Measurements from ENCODE around the gene TBC1D1. TPM values are rescaled to one million over a fixed set of nuclear protein-coding genes. Genes with fewer than 3 reads are reported as not detected.
A peak's percentile ranks its signal among the peaks of the same experiment; 100 is the strongest.

Gene TBC1D1
- total RNA-seq, 1 experiment from 2014 or later: 36.0 TPM

DNA sequence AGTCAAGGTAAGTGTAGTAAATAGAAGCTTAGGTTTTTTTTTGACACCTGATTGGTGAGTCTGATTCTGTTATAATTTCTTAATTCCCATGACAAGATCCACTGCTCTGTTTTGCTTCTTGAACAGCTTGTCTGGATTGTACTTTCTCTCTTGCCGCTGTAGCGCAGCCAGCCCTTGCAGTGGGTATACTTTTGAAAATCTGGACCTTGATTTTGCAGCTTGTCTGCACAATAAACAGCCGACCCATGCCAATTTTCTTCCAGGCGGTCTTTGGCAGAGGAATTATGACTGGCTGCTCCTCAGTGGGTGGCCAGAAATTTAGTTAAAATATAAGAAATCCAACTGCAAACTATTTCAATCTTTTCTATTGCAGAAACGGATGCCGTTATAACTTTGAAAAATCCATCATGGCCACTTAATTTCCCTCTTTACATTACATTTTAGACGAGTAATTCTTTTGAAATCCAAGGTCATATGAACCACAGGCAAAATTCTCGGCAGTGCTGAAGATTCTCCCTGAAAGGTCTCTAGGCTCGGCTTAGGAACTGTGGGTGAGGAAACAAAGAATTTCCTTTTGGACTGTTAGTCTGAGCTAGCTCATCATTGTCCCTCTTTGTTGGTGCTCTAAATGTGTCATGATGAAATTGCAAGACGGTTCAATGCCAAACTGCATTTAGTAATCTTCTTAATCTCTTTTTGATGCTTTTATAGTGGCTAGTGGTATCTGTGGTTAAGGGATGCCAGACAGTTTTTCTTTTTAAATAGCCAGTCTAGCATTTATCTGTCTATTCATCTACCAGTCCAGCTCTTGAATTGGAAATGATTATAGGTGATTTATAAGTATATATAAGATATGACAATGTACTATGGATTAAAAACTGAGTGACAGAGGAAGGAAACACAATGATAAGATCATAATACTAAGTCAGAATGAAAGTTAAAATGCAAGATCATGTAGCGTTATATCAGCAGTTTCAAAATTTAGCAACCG is 37.8 kb downstream of the TBC1D1 start:
- DNase-seq (ENCODE audit: unreplicated experiment): peak; percentile 9
- Mint-ChIP-seq H3K4me1 (ENCODE audit: insufficient read depth, unreplicated experiment) (no peaks in the 10 kb centered on the region), H3K4me3 (ENCODE audit: unreplicated experiment) (no peak overlapping the region), H3K9me3 (ENCODE audit: unreplicated experiment) (no peaks in the 10 kb centered on the region), H3K27me3 (ENCODE audit: insufficient read depth, unreplicated experiment) (no peaks in the 10 kb centered on the region), H3K27ac (ENCODE audit: low read depth, unreplicated experiment) (no peak overlapping the region), H3K36me3 (ENCODE audit: insufficient read depth, unreplicated experiment) (no peaks in the 10 kb centered on the region)
- TF ChIP-seq, protein P1, sequence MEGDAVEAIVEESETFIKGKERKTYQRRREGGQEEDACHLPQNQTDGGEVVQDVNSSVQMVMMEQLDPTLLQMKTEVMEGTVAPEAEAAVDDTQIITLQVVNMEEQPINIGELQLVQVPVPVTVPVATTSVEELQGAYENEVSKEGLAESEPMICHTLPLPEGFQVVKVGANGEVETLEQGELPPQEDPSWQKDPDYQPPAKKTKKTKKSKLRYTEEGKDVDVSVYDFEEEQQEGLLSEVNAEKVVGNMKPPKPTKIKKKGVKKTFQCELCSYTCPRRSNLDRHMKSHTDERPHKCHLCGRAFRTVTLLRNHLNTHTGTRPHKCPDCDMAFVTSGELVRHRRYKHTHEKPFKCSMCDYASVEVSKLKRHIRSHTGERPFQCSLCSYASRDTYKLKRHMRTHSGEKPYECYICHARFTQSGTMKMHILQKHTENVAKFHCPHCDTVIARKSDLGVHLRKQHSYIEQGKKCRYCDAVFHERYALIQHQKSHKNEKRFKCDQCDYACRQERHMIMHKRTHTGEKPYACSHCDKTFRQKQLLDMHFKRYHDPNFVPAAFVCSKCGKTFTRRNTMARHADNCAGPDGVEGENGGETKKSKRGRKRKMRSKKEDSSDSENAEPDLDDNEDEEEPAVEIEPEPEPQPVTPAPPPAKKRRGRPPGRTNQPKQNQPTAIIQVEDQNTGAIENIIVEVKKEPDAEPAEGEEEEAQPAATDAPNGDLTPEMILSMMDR (IDR thresholded peaks at IDR 0.05; ENCODE audit: unreplicated experiment): no peak
- intact Hi-C loops (cut with micrococcal nuclease): no loop called here
- POLR2A ChIA-PET: no interaction called here
- no TSS peak for BruUV-seq (replicated peaks)
- CTCF ChIA-PET: interaction anchor here (1.1 kb wide), 1 partner anchor 103 kb away, joined by 3 read pairs; no protein-coding TSS in a partner anchor

DNA sequence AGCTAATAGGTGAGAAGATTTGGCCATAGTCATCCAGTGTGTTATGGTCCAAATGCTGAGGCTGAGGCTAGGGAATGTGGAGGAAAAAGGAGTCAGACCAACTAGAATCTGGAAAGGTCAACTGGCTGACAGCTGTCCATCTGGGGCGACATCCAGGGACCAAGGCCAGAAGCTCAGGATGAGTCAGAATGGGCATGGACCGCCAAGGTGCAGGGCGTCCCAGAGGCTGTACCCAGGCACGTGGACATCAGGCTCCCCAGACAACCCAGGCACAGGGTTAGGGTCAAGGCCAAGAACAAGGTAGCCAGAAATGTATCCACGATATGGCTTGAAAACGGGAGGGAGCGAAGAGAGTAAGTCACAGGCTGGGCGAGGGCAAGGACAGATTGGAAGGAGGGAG is 43.2 kb downstream of the TBC1D1 start:
- ChIA-PET CTCF (interaction anchor here (0.6 kb wide), 1 partner anchor 110 kb away, joined by 3 read pairs; no protein-coding TSS in a partner anchor), POLR2A (no interaction called here)
- no peaks in the 10 kb centered on the region for H3K9me3 Mint-ChIP-seq (ENCODE audit: unreplicated experiment)
- DNase-seq (ENCODE audit: unreplicated experiment): no peak
- no peaks in the 10 kb centered on the region for H3K36me3 Mint-ChIP-seq (ENCODE audit: insufficient read depth, unreplicated experiment)
- no peaks in the 10 kb centered on the region for H3K27me3 Mint-ChIP-seq (ENCODE audit: insufficient read depth, unreplicated experiment)
- intact Hi-C loops (cut with micrococcal nuclease): no loop called here
- BruUV-seq (replicated peaks): no TSS peak
- no peak overlapping the region for H3K4me3 Mint-ChIP-seq (ENCODE audit: unreplicated experiment)
- H3K4me1 Mint-ChIP-seq (ENCODE audit: insufficient read depth, unreplicated experiment): no peaks in the 10 kb centered on the region
- no peak overlapping the region for H3K27ac Mint-ChIP-seq (ENCODE audit: low read depth, unreplicated experiment)
- TF ChIP-seq, protein P1 (IDR thresholded peaks at IDR 0.05; ENCODE audit: unreplicated experiment): no peak

GRCh38 chr4:37934609-37935008 is 43.7 kb downstream of the TBC1D1 start:
- H3K27me3 Mint-ChIP-seq (ENCODE audit: insufficient read depth, unreplicated experiment): no peaks in the 10 kb centered on the region
- BruUV-seq (replicated peaks): no TSS peak
- no peak overlapping the region for H3K4me3 Mint-ChIP-seq (ENCODE audit: unreplicated experiment)
- ChIA-PET CTCF (no interaction called here), POLR2A (no interaction called here)
- TF ChIP-seq, protein P1 (IDR thresholded peaks at IDR 0.05; ENCODE audit: unreplicated experiment): no peak
- no peak for DNase-seq (ENCODE audit: unreplicated experiment)
- no peaks in the 10 kb centered on the region for H3K4me1 Mint-ChIP-seq (ENCODE audit: insufficient read depth, unreplicated experiment)
- no peaks in the 10 kb centered on the region for H3K36me3 Mint-ChIP-seq (ENCODE audit: insufficient read depth, unreplicated experiment)
- no peak overlapping the region for H3K27ac Mint-ChIP-seq (ENCODE audit: low read depth, unreplicated experiment)
- no peaks in the 10 kb centered on the region for H3K9me3 Mint-ChIP-seq (ENCODE audit: unreplicated experiment)
- intact Hi-C loops (cut with micrococcal nuclease): no loop called here

DNA sequence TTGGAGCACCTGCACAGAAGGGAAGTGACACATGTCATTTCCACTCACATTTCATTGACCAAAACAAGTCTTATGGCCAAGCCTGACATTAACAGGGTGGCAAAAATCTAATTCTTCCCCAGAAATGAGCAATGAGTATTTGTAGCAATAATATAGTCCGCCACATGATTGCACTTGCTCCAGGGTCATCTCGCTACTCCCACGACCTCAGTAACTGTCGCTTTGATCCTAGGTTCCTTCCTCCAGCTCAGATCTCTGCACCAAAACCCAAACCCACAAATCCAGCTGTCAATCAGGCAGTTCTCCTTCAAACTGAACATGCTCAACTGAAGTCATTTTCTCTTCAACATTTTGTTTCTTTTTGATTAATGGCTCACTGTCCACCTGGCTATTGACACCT is 44.1 kb downstream of the TBC1D1 start:
- Mint-ChIP-seq H3K4me3 (ENCODE audit: unreplicated experiment) (no peak overlapping the region), H3K9me3 (ENCODE audit: unreplicated experiment) (no peaks in the 10 kb centered on the region), H3K27ac (ENCODE audit: low read depth, unreplicated experiment) (no peak overlapping the region), H3K36me3 (ENCODE audit: insufficient read depth, unreplicated experiment) (no peaks in the 10 kb centered on the region), H3K4me1 (ENCODE audit: insufficient read depth, unreplicated experiment) (no peaks in the 10 kb centered on the region), H3K27me3 (ENCODE audit: insufficient read depth, unreplicated experiment) (no peaks in the 10 kb centered on the region)
- CTCF ChIA-PET: no interaction called here
- BruUV-seq (replicated peaks): no TSS peak
- DNase-seq (ENCODE audit: unreplicated experiment): no peak
- intact Hi-C loops (cut with micrococcal nuclease): no loop called here
- POLR2A ChIA-PET: no interaction called here
- TF ChIP-seq, protein P1 (IDR thresholded peaks at IDR 0.05; ENCODE audit: unreplicated experiment): no peak
